HG03066 (cell line): Measurements from ENCODE around the gene CLEC20A.
"Not testable (repeated sequence)": the region's sequence is repeated elsewhere in the genome, so short reads cannot be mapped to it uniquely, and the experiment has no call there.

Experiments
- ATAC-seq: cut with Tn5 transposase; IDR thresholded peaks from one replicate; pipeline ENCODE4 v1.9.1; 2021; ENCODE audit warnings: low read depth; ENCODE audit not compliant: unreplicated experiment

CLEC20A gene

DNA sequence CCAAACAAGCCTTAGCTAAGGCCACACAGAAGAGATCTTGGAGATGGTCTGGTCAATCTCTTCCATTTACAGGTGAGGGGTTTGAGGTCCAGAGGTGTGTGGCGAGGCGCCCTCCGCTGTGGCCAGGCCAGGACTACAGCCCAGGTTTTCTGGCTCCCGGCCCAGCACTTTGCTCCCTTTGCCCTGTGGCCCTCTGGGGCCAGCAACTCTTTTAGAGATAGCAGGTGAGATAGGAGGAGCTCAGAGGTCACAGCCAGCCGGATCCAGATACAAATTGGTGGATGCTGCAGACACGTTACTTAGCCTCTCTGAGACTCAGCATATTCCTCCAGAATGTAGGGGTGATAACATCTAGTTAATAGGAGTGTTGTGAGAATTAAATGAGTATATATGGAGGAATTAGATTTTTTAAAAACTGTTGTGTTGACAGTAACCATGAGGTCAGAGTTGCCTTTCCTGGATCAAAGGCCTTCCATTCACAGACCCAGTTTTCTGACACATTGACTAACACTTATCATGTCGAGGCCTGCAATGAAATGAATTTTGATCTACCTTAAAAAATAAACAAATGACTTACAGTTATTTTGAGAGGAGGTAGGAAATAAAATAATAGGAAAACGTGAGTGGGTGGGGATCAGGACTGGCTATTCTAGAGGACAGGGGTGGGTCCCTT, 32.7 kb upstream of the CLEC20A start:
- ATAC-seq, result no peak

DNA sequence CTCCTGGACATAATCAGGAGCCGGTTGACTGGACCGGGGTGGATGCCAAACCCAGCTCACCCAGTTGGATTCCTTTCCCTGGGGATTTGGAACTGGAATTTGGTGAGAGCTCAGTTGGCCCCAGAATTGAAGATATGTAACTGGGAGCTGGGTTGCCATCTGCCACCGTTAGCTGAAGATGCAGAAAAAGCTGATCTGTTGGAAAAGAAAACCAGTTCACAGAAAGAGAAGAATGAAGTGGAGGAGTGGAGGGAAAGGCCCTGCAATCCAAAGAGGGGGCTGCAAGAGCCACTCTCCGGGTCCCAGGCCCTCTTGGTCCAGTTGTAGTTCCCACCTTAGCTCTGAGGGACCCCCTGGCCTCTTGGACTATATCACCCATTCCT, 32.2 kb upstream of the CLEC20A start:
- no peak for ATAC-seq

DNA sequence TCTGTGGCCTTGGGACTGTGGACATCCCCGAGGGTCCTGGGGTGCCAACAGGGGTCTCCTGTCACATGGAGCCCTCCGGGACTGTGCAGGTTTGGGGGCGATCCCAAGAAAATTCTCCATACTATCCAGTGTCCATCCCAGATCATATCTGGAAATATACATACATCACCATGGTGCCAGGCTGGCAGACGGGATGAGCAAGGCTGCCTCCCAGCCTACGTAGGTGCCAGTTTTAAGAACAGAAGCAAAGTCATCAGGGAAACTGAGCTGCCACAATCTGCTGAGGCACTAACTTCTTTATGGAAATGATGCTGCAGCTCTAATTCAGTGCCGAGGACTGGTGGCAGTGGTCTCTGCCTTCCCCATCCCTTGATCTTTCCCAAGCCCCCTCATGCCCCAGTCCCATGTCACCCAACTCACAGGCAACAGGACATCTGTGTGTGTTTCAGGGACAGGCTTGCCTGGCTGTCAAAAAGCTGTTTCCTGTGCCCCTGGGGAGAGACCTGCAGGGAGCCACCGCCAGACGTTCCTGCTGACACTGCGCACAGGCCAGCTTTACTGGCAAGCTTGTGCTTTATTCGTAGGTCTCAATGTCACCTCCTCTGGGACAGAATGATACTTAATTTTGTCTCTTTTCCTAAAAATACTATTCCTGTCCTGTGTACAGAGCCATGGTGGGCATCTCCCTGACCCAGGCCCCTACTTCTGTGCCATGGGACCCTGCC, 31.6 kb upstream of the CLEC20A start:
- no peak for ATAC-seq

DNA sequence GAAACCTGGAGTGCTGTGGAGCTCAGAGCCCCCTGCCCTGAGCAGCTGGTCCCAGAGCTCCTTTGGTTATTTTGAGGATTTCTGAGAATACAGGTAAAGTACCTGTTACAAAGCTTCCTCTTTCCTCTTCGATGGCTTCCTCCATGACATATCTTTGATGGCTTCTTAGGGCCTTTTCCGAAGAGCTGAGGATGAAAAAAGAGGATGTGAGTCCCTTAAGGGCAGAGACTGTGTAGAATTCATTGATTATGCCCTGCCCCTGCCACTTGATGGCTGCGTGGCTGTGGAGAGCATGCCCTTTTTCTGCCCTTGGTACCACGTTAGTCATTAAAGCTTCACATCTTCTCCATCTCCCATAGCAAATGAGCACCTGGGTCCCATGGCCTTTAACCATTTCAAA, 30.4 kb upstream of the CLEC20A start:
- no peak for ATAC-seq

DNA sequence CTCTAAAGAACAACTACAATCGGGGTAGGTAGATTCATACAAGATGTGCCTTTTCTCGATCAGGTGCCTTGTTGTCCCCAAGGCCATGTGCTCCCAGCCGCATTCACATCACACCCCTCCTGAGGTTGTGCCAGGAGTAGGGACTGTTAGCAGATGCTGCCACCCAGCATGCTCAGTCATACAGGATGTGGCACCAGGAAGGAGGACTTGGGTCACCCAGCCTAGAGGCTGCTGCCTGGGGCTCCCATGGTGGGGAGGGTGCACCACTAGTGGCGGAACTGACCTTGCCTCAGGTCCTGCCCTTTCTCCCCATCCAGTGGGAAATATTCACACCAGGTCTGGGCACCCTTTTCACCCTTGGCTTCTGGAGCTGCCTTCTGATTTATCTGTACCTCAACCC, 24.5 kb upstream of the CLEC20A start:
- ATAC-seq, result no peak

DNA sequence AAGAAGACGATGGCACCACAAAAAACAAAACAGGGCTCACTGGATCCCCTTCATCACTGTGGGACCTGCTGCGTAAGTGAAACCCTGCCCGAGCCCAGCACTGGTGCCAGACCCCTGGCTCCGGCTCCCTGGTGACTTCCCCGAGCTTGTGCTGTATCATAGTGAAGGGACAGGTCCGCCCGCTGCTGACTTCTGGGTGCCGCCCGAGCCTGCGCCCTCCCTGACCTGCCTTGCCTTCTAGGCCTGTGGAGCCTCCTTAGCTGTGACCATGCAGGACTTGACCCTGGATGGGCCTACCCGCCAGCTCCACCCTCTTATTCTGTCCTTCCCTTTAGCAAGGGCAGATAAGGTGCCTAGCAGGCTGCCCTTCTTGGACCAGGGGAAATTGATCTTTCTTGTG, 24.0 kb upstream of the CLEC20A start:
- ATAC-seq, result no peak

DNA sequence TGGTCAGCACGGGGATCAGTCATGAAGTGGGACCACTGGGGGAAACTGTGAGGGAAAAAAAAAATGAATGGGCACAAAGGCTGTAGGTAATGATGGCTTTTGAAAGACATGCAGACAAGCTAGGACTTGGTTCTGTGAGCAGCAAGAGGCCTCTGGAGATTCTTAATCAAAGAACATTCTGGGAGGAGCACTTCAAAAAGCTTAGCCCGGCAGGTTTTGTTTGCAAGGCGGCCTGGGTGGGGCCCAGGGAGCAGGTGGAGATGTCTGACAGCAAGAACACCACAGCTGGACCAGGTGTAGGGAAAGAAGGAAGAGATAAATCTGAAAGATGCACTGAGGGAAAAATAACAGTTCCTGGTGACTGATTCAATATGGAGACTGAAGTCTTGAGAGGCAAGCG, 22.1 kb upstream of the CLEC20A start:
- ATAC-seq, result no peak

DNA sequence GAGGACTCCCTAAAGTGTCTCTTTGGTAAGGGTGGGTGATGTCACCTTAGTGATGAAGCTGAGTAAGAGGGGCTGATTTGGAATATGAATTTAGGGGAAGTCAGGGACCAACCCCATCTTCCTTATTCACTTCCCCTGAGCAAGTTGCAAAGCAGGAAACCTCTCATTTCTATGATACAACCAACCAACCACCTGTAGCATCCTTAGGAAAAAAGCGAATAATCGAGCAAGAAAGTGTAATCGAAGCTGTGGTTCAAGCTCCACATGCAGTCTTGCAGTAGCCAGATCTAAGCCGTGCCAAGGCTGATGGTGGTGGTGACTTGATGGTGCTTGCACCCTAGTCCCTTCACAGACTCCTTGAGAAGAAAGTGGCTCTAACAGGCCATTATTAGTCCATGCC, 19.3 kb upstream of the CLEC20A start:
- no peak for ATAC-seq

DNA sequence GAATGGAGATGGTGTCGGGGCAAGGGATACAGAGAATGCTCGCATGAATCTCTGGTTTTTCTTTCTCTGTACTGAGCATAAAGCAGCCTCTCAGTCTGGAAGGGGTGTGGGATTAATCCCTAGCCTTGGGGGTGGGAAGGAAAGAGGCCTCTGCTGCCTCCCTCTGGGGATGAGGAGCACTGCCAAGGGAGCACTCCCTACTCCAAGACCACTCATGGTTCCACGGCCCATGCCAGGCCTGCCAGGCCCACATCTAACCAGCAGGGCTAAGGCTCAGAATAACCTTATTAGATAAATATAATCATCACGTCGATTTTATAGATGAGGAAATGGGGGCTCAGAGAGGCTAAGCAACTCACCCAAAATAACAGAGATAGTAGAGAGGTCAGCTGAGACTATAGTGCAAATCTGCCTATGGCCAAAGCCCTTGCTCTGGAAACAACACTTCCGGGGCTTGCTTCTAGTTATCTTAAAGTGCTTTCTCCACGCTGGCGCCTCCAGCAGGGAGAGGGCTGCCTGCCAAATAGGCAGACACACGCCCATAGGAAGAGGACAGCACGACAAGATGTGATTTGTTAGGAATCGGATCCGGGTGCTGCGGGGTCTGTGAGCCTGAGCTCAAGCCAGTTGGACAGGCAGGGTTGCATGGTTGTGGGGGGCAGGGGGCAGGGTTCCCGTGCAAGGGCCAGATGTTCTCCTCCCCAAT, 16.7 kb upstream of the CLEC20A start:
- ATAC-seq, result no peak

DNA sequence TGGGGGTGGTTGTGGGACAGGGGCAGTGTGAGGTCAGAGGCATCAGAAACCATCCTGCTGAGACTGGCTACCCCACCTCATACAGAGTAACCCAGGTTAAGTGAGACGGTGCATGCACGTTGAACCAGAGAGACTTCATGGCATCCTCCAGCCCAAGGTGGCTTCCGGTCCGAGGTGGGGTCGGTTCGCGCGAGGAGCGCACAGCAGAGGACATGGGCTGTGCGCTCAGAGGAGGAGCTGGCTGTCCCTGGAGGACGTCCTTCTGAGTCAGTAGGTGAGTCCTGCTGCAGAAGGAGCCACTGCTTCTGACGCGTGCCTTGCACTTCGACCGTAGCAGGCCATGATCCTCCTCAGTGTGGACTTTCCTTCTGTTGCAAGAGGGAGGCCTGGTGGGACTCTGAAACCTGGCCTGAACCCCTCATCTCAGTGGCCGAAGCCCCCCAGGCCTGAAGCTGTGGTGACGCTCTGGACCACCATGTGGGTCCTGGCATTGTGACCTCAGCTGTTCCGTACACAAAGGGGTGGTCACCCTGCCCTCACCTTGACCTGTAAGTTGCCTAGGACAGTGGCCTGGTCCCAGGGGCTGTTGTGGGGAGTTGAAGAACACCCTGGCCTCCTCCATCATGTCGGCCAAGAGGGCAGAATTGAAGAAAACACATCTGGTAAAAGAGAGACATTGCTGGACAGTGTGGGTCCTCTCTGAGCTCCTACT, 16.0 kb upstream of the CLEC20A start, which contains the start of gene TEX35:
TEX35 (plus strand) TSS at position 544 of the 712 bp plus-strand sequence; CDS start at position 624, 80 bp downstream.
- no peak for ATAC-seq

DNA sequence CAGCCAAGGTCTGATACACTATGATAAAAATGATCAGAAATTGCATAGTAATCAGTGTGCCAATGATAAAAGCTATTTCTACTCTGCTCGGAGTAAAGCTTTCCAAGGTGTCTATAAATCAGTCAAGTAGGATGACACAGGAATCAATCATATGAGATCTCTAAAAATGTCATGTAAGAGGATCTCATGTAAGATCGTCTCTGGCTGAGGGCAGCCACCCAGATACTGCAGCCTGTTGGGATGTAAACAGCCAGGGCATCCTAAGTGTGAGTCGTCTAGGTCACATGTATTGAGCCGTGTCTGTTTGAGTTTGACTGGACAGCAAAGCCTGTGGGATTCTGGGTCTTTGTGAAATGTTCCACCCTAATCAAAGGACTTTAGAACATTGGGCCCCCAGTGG, 13.4 kb upstream of the CLEC20A start:
- no peak for ATAC-seq

DNA sequence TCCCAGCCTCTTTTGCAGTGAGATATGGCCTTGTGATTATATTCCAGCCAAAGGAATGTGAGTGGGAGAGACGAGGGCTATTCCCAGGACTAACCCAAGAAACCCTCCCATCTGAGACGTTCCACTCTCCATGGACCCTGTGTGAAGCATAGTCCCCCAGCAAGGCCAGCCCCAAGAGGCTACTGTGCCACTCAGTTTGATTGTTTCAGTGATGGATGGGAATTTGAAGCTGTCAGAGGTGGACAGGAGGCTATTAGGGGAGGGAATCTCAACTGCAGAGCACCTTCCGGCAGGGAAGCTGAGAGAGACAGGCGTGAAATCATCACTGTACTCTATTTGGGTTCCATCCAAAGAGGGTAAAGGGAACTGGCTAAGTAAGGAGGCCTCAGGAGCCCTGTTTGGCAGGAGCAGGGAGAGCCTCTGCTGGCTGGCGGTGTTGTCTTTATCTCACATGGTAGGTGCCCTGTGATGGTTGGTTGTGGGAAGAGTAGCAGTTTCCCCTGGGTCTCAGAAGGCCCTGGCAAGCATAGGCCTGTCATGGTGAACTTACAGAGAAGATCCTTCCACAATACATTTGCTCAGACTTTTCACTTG, 12.7 kb upstream of the CLEC20A start:
- ATAC-seq, result no peak

DNA sequence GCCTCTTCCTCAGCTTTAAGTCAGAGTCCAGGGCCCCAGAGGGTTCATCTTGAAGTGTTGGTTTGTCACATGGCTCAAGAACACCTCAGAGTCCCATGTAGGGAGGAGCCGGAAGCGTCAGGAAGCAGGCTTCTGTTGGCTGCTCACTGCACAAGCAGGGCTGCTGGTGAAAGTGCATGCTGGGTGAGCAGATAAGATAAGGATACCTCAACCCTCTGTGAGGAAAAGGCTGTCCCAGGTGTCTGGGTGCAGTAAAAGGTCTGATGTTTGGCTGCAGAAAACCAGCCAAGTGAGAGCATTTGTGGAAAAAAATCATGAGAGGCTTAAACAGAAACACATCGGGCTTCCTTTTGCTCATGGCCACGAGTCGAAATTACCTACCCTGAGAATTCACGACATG, 9.9 kb upstream of the CLEC20A start:
- no peak for ATAC-seq

DNA sequence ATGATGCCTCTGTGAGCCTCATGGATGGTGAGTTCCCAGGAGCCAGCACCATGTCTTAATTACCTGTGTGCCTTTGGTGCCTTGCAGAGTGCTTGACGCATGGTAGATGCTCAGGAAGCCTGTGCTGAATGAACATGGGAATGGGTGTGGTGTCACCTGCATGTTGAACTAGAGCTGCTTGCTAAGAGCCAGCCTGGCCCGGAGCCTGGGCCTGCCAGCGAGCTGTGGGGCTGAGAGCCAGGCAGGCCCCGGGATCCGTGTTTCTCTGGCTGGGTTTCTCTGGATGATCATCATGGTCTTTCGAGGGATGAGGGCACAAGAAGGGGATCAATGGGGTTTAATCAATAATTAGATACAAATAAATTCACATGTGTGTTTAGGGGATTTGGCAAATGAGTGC, 9.4 kb upstream of the CLEC20A start:
- ATAC-seq, result no peak

DNA sequence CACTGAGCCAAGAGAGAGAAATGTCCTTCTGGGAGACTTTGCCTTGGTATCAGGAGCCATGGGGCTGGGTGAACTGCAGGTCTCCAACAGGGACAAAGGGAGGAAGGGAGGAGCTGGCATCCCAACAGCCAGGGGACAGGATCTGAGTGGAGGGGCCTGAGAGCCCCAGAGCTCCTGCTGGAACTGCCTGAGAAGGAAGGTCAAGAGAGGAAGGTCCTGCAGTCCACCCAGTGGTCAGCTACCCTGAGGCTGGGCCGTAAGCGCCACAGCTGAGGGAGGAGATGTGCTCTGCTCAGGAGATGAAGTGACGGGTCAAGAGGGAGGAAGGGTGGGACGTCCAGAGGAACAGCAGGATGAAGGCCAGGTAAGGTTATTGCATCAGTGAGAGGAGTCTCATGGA, 7.5 kb upstream of the CLEC20A start:
- ATAC-seq, result no peak

DNA sequence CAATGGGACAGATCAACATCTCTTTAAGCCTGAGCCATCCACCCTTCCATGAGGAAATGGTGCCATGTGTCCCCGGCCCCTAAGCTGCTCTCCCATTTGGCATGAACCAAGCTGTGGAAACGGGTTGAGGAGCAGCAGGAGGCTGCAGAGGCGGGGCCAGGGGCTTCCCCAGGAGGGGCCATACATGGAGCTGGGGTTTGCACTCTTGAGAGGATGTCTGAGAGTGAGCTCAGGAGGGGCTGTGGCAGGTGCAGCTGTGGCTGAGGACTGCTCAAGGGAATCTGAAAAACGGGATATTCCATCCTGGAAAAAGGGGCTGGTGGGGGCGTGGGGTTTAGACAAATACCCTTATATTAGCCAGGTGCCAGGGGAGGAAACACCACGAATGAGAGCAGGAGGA, 7.1 kb upstream of the CLEC20A start:
- ATAC-seq, result no peak

DNA sequence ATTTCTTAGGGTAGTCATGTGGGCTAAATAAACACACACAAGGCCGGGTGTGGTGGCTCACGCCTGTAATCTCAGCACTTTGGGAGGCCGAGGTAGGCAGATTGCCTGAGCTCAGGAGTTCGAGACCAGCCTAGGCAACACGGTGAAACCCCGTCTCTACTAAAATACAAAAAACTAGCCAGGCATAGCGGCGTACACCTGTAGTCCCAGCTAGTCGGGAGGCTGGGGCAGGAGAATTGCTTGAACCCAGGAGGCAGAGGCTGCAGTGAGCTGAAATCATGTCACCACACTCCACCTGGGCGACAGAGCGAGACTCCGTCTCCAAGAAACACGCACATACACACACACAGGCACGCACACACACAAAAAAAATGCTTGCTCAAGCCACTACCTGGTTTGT, 6.6 kb upstream of the CLEC20A start:
- not testable (repeated sequence) for ATAC-seq

DNA sequence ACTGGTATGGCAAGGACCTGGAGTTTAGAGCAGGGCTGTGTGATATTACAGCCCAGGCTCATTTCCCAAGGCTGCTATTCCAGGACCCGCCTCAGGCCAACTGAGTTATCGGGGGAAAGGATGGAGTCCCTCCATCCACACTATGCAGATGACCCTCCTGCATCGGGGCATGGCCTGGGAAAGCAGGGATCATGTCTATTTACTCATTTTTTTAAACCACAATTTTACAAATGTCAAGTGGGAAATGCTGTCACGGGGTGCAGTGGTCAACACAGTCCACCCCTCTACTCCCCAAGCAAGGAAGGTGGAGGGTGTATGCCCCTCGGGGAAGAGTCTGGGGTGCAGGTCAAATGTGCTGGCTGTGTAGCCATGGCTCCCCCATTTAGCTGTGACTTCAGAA, 6.1 kb upstream of the CLEC20A start:
- no peak for ATAC-seq

DNA sequence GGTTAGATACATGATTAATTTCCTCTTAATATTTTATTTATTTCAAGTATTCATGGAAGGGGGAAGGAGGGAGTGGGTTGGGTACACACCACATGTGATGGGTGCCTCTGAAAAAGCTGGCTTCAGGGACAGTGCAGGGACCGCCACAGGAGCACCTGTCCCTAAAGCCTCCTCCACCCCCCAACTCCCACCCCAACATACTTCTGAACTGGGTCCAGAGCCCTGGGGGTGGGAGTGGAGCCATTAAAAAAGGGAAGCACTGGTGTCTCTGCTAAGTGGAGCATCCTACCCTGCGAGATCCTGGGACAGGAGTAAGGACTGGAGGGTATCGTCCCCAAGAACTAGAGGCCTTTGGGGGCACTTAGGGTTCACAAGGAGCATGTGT, 5.6 kb upstream of the CLEC20A start:
- no peak for ATAC-seq

DNA sequence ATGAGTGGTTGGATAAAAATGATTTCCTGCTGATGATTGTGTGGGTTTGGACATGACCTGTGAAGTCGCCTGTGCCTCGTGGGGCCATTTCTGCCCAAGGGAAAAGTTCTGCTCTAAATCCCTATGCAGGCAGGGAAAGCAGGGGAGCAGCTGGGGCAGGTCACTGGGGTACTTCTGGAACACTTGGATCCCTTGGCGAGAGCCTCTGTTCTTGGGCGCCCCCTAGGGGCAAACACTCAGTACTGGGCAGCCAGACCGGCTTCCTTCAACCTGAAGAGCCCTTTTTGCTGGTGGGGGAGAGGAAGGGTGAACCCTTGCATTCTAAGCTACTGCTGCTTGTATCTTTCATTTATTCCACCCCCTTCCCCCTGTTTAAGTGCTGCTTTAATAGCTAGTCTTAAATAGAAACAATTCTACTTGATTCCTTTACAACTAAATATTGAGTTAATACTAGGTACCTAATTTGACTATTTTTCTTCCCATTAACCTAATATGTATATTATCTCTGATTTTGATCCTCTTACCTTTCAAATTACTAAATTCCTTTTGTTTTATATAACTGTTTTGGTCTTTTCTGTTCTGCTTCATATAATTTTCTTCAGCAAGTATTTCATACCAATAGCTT, 5.1 kb upstream of the CLEC20A start:
- ATAC-seq, result peak; percentile 70
